Measurements from ENCODE around the gene ATG2B. TPM values are rescaled to one million over a fixed set of nuclear protein-coding genes. Genes with fewer than 3 reads are reported as not detected.

Gene ATG2B
- total and polyA plus RNA-seq, 10 of the 15 experiments (the other 5 are each of a cell fraction or from before 2014, with no cell fraction given): 0.84 to 15.4 (median 9.9) TPM

DNA sequence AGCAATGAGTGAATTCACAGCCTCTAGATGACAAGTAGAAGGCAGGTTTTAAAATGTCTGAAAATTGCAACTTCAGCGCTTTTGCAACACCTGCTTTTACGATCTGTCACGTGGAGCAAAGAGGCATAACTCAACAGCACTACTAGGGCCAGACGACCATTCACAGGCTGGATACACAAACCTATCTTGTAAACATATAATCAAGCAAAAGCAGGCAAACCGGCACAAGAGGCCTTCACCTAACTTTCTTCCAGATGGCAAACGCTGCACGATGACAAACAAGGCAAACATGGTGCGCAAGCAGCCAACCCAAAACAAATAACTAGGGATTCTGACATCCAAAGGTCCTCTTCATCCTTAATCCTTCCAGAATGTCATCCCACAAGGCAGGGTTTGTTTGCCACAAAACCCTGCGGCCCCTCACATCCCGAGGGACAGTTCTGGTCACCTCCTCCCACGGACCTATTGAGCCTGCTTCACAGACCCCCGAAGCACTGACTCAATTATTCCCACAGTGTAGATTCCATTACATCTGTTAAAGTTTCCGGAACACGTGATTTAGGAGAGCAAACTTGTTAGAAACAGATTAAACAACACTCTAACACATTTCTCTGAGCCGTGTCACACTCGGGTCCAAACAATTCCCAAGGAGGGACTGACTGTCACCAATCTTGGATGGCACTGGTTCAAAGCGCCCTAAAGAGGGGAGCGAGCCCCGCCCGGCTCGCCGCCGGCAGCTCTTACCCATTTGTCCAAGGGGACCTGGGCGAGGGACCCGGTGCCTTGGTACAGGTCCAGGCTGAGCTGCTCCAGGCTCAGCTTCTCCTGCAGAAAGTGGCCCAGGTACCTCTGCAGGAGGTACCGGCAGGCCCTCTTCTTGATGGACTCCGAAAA, 823 bp downstream of the ATG2B start (continued):
- TF ChIP-seq EZH2 (IDR thresholded peaks at IDR 0.05; ENCODE audit: borderline replicate concordance, control insufficient read depth, low read depth, low read length) (no peak), ZNF592 (IDR thresholded peaks at IDR 0.05) (no peak), ESRRA (IDR thresholded peaks at IDR 0.05; ENCODE audit: low read length) (no peak)

DNA sequence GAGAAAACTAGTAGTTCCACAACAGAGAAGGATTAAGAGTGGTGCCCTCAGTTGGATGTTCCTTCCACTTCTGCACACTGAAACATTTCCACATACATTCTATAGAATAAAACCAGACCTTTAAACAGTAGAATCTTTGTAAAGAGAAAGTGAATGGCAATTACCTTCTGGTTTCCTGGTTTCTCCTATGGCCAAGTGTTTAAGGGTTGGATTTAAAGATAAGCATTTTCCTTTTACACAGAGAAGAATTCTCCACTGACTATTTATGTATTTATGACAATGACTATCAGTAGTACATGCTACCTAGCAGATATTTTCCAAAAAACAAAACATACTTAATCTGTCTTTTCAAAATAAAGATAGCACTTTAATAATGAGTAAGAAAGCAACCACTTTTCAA, 3.2 kb downstream of the ATG2B start:
- TF ChIP-seq RBBP5 (conservative IDR thresholded peaks at IDR 0.05): no peak
- TF ChIP-seq EZH2 (IDR thresholded peaks at IDR 0.05; ENCODE audit: borderline replicate concordance, control insufficient read depth, low read depth, low read length): no peak
- TF ChIP-seq BCL3 (IDR thresholded peaks at IDR 0.05; ENCODE audit: borderline replicate concordance, insufficient read depth, low read depth, low read length, poor library complexity, severe bottlenecking): no peak
- no peak for TF ChIP-seq POLR2AphosphoS2 (IDR thresholded peaks at IDR 0.05; ENCODE audit: low read depth, low read length)
- no peak for TF ChIP-seq CREB1 (IDR thresholded peaks at IDR 0.05; ENCODE audit: low read depth)
- no peak for TF ChIP-seq SPI1 (IDR thresholded peaks at IDR 0.05; ENCODE audit: borderline replicate concordance, insufficient read depth, low read depth, low read length)
- no peak for TF ChIP-seq CHD4 (IDR thresholded peaks at IDR 0.05)
- no peak for TF ChIP-seq TARDBP (IDR thresholded peaks at IDR 0.05; ENCODE audit: borderline replicate concordance)
- no peak overlapping the region for H2AFZ ChIP-seq (ENCODE audit: control insufficient read depth, low read depth, low read length)
- peaks cover 46% of the 10 kb centered on the region for H3K79me2 ChIP-seq (ENCODE audit: control insufficient read depth, insufficient read depth, low read length)
- no peak for FAIRE-seq
- no peak for DNase-seq (ENCODE audit: low read depth, low spot score)
- BruUV-seq (replicated peaks): no TSS peak
- peaks cover 12% of the 10 kb centered on the region for H3K4me1 ChIP-seq (ENCODE audit: control insufficient read depth, insufficient read depth, low read length)
- H3K4me2 ChIP-seq (ENCODE audit: control insufficient read depth, insufficient read depth): peak overlapping the region; percentile 94; the same call in 1 of the 2 replicates
- ChIA-PET SMC1A (ENCODE audit: uncharacterized antibody, unreplicated experiment) (interaction anchor here (0.7 kb wide), 1 partner anchor 20 kb away, joined by 3 read pairs; no protein-coding TSS in a partner anchor), RAD21 (ENCODE audit: unreplicated experiment) (no interaction called here), POLR2A (no interaction called here), CTCF (no interaction called here)
- H3K9ac ChIP-seq (ENCODE audit: control insufficient read depth, insufficient read depth, low read length): no peak overlapping the region
- no peaks in the 10 kb centered on the region for H4K20me1 ChIP-seq (ENCODE audit: control insufficient read depth, insufficient read depth)
- H3K4me3 ChIP-seq: no peak overlapping the region
- in situ Hi-C loops (cut with MboI) (no loop called here), intact Hi-C loops (cut with micrococcal nuclease; ENCODE audit: unreplicated experiment) (no loop called here)
- H3K27ac ChIP-seq (ENCODE audit: control insufficient read depth, insufficient read depth): no peak overlapping the region
- no peaks in the 10 kb centered on the region for H3K9me3 ChIP-seq (replicated peaks; ENCODE audit: control insufficient read depth, insufficient read depth, low read length)
- ATAC-seq: no peak
- no peaks in the 10 kb centered on the region for H3K36me3 ChIP-seq (ENCODE audit: control insufficient read depth in 2 of 2, insufficient read depth in 2 of 2, low read length in 1 of 2)
- H3K27me3 ChIP-seq (replicated peaks in 1 of 2; ENCODE audit: control insufficient read depth in 2 of 2, insufficient read depth in 2 of 2, low read length in 1 of 2): no peaks in the 10 kb centered on the region
